Central memory CD8-positive, alpha-beta T cell (primary cell): ENCODE results near the gene SERTAD2.
A peak's percentile ranks its signal among the peaks of the same experiment; 100 is the strongest.

Experiments
- ATAC-seq: fragments of 150-1000 bp; cut with Tn5 transposase; replicated peaks from 2 replicates; pipeline ENCODE4 v1.10.0; 2022; ENCODE audit warnings: mild to moderate bottlenecking, moderate FRiP score, moderate number of reproducible peaks; ENCODE audit not compliant: poor library complexity, severe bottlenecking; ENCODE audit errors: extremely low read depth
- DNase-seq, 2 donors: peaks; one replicate each; pipeline ENCODE4 v3.0.0; 2021; ENCODE audit warnings: low spot score in 2 of 2
- H3K27ac Mint-ChIP-seq: one replicate; pipeline ENCODE4 v1.8.0; 2022; ENCODE audit warnings: low read depth, mild to moderate bottlenecking, moderate library complexity, mixed read lengths
- H3K27me3 Mint-ChIP-seq: one replicate; pipeline ENCODE4 v1.8.0; 2022; ENCODE audit warnings: mixed read lengths
- H3K36me3 Mint-ChIP-seq: one replicate; pipeline ENCODE4 v1.8.0; 2022; ENCODE audit warnings: mild to moderate bottlenecking, moderate library complexity, mixed read lengths; ENCODE audit not compliant: insufficient read depth
- H3K4me1 Mint-ChIP-seq: one replicate; pipeline ENCODE4 v1.8.0; 2022; ENCODE audit warnings: mixed read lengths
- H3K4me3 Mint-ChIP-seq: one replicate; pipeline ENCODE4 v1.8.0; 2022; ENCODE audit warnings: mild to moderate bottlenecking, moderate library complexity, mixed read lengths
- H3K9me3 Mint-ChIP-seq: one replicate; pipeline ENCODE4 v1.8.0; 2022; ENCODE audit warnings: mixed read lengths

SERTAD2 gene

DNA sequence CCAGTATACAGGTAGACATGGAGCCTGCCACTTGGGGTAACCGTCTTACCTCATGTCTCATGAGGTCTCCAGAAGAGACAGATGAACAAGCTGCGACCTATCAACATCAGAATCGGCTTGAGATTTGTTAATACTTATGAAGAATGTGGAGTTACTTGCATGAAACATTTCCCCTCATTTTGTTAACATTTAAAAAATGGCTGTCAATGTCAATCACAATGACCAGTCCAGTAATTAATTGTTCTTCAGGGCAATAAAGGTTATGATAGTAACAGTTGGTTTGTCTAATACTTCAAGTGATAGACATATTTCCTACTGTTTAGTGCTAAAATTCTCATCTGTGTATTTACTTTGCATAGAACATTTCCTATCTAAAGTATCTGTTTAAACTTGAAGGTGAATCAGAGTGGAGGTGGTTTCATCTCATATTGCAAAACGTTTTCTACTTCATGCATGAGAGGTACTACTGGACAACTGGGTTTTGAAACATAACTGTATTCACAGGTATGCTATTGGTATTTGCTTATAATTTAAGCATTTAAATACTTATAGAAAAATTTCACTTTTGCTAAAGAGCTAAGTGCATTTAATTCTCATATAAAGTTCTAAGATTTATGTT, 15.1 kb downstream of the SERTAD2 start:
- Mint-ChIP-seq H3K27me3 (no peaks in the 10 kb centered on the region), H3K27ac (no peak overlapping the region), H3K4me3 (no peak overlapping the region), H3K9me3 (no peaks in the 10 kb centered on the region), H3K36me3 (peaks cover 17% of the 10 kb centered on the region), H3K4me1 (peaks cover 49% of the 10 kb centered on the region)
- ATAC-seq (no peak), DNase-seq (no peak)

DNA sequence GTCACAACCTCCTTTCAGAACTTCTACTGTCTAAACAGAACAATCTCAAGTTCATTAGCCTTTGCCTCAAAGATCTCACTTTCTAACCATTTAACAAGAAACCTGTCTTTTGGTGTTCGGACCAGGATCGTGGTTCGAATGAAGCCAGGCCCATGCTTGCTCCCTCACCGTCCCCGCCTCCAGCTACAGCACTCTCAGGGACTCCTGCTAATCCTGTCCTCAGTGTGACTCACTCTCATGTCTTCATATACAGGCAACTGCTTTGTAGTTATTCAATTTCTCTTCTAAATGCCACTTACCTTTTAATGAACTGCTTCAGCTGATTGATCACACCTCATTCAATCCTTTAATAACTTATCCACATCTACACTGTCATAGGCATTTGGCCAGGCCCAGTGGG, 15.8 kb downstream of the SERTAD2 start:
- H3K4me3 Mint-ChIP-seq, result no peak overlapping the region
- no peak for ATAC-seq
- no peak for DNase-seq
- peak overlapping the region; percentile 0 for H3K27ac Mint-ChIP-seq
- no peaks in the 10 kb centered on the region for H3K9me3 Mint-ChIP-seq
- peaks cover 50% of the 10 kb centered on the region for H3K4me1 Mint-ChIP-seq
- H3K27me3 Mint-ChIP-seq, result no peaks in the 10 kb centered on the region
- peaks cover 17% of the 10 kb centered on the region for H3K36me3 Mint-ChIP-seq

DNA sequence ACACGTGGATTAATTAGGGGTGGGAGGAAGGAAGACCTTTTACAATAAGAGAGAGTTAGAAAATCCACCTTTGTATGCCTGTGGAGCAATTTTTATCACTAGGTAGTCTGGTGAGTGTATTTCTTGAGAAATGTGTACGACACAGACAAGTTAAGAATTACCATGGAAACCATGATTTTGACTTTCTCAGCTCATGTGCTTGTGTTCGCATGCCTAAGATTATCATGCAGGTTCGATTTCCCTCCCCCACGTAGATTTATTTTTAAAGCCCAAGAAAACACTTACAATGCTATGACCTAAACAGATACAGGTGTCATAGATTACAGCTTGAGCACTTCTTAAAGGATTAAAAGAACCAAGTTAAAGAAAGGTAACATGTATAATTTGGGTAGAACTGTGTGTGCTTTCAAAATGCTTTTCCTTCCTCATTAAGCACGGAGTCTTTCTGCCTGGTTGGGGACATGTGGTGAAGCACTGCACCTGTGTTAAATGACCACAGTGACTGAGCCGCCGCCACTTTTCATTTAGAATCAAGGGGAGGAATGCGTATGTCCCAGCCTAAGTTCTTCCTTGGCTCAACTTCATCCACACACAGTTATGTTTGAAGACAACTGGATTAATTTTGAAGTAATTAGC, 16.6 kb downstream of the SERTAD2 start:
- ATAC-seq, result peak; percentile 47
- no peak overlapping the region for H3K4me3 Mint-ChIP-seq
- DNase-seq, result no peak
- no peaks in the 10 kb centered on the region for H3K27me3 Mint-ChIP-seq
- H3K4me1 Mint-ChIP-seq, result peaks cover 46% of the 10 kb centered on the region
- no peaks in the 10 kb centered on the region for H3K9me3 Mint-ChIP-seq
- peak overlapping the region; percentile 61 for H3K27ac Mint-ChIP-seq
- peaks cover 19% of the 10 kb centered on the region for H3K36me3 Mint-ChIP-seq

DNA sequence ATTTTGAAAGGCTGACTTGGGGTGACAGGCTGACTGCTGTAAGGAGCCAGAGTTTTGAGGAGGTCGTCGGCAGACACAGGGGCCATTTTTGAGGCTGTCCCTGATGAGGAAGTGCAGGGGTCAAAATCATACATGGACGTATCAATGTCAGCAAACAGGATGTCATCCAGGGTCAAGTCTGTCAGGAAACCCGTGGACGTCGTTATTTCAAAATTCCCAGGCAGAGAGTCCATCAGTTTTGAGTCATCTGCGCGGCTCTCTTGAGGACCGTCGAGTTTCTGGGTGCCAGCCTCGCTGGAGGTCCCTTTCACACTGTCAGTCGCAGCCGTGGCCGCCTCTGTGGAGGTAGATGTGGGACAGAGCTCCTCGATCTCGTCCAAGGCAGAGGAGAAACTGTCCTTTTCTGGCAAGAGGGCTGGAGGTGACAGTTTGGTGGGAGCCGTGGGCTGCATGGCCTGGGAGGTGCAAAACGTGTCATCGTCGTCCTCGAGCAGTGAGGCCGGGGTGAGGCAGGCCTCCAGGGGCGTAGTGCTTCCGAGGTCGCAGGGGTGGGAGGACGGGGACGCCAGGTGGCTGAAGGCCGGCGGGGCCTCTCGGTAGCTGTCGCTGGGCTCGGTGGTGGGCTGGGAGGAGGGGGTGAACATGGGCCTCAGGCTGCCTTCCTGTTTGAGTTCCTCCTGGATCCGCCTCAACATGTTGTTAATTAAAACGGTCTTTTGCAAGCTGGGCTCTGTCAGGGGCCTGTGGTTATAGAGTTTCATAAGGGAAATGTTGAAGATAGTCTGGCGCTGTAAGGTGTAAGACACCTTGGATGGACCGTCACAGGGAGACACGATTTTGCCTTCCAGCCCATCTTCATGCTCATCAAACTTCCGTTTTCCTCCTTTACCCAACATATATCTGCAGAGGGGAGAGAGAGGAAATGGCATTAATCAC, 17.5 kb downstream of the SERTAD2 start:
- DNase-seq, result no peak
- H3K36me3 Mint-ChIP-seq, result peaks cover 19% of the 10 kb centered on the region
- peaks cover 42% of the 10 kb centered on the region for H3K4me1 Mint-ChIP-seq
- ATAC-seq, result peak; percentile 50
- peak overlapping the region; percentile 7 for H3K4me3 Mint-ChIP-seq
- peak overlapping the region; percentile 61 for H3K27ac Mint-ChIP-seq
- no peaks in the 10 kb centered on the region for H3K9me3 Mint-ChIP-seq
- no peaks in the 10 kb centered on the region for H3K27me3 Mint-ChIP-seq

DNA sequence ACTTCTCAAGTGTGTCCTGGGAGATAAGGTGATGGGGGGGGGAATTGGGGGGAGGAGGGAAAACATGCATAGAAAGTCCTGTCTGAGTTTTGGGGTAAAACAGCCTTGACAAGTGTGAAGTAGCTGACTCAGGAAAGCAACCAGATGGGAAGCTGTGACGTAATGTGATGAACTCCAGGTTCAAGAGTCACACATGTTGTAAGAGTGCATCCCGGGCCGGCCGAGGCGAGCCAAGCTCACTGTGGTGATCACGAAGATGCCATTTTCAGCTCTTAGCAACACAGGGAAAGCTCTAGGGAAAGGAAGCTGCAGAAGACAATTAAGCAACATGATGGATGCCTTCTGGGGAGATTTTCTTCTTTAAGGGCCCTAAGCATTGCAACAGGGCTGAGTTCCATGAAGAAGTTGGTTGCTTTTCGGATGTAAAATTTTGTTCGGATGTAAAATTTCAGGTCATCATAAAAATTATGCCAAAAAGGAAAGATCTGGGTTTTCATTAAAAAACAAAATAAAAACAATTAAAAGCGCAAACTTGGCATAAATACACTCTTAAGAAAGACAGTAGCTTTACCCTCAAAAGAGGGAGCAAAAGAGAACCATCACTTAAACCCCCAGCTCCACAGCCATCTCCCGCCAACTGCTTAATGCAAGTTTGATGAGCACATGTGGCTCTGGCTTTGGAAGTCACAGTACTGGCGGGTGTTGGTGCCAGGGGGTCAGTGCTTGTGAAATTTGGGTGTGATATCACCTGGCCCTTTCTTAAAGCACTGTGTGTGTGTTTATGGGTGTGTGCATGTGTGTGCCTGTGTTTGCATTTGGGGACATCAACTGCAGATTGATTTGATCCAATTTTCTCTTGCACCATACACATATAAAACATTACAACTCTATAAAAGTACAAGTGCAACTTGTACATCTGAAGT, 19.1 kb downstream of the SERTAD2 start:
- ATAC-seq, result no peak
- DNase-seq, result no peak
- Mint-ChIP-seq H3K4me1 (peaks cover 28% of the 10 kb centered on the region), H3K27me3 (no peaks in the 10 kb centered on the region), H3K36me3 (peaks cover 22% of the 10 kb centered on the region), H3K9me3 (no peaks in the 10 kb centered on the region), H3K27ac (no peak overlapping the region), H3K4me3 (no peak overlapping the region)

DNA sequence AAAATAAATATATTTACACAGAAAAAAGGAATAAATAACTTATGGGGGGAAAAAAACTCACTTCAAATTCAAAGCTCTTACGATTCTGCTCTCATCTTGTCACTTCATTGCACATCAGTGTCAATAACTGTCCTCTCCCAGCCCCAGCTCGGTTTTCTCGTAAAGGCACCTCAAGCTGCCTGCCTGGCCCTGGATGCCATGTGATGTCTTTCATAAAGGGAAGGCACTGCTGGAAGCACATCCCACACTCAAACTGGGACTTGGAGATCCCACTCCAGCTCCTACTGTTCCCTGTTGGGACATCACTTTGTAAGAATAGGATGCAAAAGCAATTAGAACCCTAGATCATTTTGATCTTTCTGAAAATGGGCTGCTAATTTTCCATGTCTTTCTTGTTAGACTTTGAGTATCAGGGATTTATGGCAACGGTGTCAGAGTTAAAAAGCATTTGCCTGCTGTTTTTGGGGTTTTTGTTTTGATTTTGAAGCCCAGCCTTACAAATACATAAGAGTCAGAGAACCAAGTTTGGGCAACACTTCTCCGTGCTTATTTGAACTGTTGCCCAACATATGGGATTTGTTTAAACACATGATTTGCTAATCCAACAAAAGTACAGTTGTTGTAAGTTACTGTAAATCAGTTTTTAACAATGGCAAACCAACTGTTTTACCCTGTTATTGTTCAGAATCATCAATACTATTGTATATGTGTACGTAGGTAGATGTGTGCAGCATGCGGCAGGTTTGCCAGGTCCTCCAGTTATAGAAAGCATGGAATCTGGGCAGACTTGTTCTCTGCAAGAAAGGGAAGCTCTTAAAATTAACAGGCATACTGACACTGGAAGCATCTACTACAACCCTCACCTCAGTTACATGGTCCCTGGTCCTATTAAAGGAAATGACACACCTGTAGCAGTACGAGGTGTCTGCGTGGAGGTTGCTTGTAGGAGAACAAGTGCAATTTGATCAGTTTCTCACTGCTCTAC, 20.6 kb downstream of the SERTAD2 start:
- Mint-ChIP-seq H3K36me3 (peaks cover 22% of the 10 kb centered on the region), H3K27ac (no peak overlapping the region), H3K9me3 (no peaks in the 10 kb centered on the region), H3K4me3 (no peak overlapping the region), H3K27me3 (no peaks in the 10 kb centered on the region), H3K4me1 (peaks cover 20% of the 10 kb centered on the region)
- DNase-seq, result no peak
- no peak for ATAC-seq

DNA sequence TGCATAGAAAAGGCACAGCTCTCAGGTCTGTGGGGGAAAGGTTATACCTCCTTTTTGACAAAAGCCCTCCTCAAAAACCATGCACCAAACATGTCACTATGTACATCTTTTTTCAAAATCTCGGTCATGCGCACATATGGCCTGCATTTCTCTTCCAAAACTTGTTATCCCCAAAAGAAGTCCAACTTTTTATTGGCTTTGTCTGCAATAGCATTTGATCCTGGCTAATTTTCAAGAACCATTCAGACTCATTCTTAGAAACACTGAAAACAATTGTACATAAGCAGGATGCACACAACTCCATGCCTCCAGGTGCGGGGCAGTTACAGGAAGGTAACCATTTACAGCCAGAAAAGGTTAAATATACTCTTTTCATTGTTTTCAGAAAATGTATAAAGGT, 21.9 kb downstream of the SERTAD2 start:
- Mint-ChIP-seq H3K27me3 (no peaks in the 10 kb centered on the region), H3K36me3 (peaks cover 22% of the 10 kb centered on the region), H3K4me1 (peaks cover 7% of the 10 kb centered on the region), H3K9me3 (no peaks in the 10 kb centered on the region), H3K4me3 (no peak overlapping the region), H3K27ac (no peak overlapping the region)
- DNase-seq (no peak), ATAC-seq (no peak)

DNA sequence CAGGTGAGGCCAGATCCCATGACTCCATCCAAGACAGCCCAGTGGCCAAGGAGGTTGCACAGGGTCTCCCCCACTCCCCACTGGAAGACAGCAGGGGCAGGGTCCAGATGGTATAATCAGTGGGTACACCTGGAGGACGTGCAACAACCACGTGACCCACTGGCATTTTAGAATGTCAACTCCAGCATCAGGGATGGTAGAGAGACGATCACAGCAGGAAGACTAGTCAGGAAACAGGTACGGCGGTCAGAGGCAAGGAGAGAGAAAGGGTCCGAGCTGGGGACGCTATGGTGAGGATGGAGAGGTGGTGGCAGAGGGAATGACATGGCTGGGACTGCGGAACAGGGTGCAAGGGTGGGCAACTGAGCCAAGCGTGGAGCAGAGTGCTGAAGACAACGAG, 23.0 kb downstream of the SERTAD2 start:
- ATAC-seq (no peak), DNase-seq (no peak)
- peaks cover 3% of the 10 kb centered on the region for H3K4me1 Mint-ChIP-seq
- H3K27ac Mint-ChIP-seq, result no peak overlapping the region
- H3K27me3 Mint-ChIP-seq, result no peaks in the 10 kb centered on the region
- H3K4me3 Mint-ChIP-seq, result no peak overlapping the region
- H3K36me3 Mint-ChIP-seq, result peaks cover 16% of the 10 kb centered on the region
- H3K9me3 Mint-ChIP-seq, result no peaks in the 10 kb centered on the region

DNA sequence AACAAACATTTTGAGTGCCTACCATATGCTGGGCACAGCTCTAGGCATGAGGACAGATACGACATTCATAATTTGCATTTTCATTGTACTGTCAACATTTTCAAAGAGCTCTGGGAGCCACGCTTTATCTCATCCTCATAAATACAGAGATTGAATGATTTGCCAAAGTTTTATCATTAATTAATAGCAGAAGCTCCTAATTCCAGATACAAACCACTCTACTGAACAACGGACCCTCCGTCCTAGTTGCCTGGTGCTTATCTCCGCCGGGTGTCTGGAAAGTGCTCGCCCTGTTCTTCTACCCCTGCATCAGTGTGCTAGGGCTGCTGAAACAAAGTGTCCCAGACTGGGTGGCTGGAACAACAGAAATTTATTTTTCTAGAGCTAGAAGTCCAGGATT, 23.8 kb downstream of the SERTAD2 start:
- Mint-ChIP-seq H3K9me3 (no peaks in the 10 kb centered on the region), H3K27me3 (no peaks in the 10 kb centered on the region), H3K27ac (peak overlapping the region; percentile 22), H3K4me3 (no peak overlapping the region), H3K36me3 (peaks cover 10% of the 10 kb centered on the region), H3K4me1 (peaks cover 3% of the 10 kb centered on the region)
- no peak for ATAC-seq
- no peak for DNase-seq

DNA sequence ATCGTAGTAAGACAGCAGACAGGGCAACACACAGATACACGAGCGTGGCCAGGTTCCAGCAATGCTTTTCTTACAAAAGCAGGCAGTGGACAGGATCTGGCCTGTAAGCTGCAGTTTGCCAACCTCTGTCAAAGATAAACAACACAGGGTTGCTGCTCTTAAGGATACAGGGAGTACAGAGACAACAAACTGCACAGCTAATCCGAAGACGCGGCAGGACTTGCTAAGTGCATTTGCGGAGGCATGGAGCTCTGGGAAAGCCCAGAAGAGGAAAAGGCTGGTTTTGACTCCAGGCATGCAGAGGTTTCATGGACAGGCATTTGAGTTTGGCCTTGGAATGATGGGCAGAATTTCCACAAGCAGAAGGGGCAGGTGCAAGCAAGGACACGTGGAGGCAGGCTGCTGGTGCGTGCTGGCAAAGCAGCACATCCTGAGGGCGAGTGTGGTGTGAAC, 24.4 kb downstream of the SERTAD2 start:
- Mint-ChIP-seq H3K4me3 (no peak overlapping the region), H3K36me3 (peaks cover 9% of the 10 kb centered on the region), H3K9me3 (no peaks in the 10 kb centered on the region), H3K27me3 (no peaks in the 10 kb centered on the region), H3K4me1 (peaks cover 3% of the 10 kb centered on the region), H3K27ac (no peak overlapping the region)
- ATAC-seq, result no peak
- no peak for DNase-seq
